Peyer's patch (tissue), 4 donors: ENCODE measurements around the gene PHF23.

Source experiments
- CTCF ChIP-seq, 6 experiments: fragments of 450-650 bp in 4 of 6; fragments of 200-600 bp in 2 of 6; sonication (generic) in 1 of 6; IDR thresholded peaks; one replicate each; pipeline ENCODE4 v1.5.1; 2017 to 2019; ENCODE audit warnings: antibody characterized with exemption in 6 of 6, mild to moderate bottlenecking in 3 of 6, moderate library complexity in 1 of 6
- POLR2A ChIP-seq, 2 donors: fragments of 450-650 bp; IDR thresholded peaks; one replicate each; pipeline ENCODE4 v1.5.1; 2017; ENCODE audit warnings: antibody characterized with exemption in 2 of 2, mild to moderate bottlenecking in 2 of 2, moderate library complexity in 2 of 2

- TF ChIP-seq CTCF (IDR thresholded peaks at IDR 0.05) (no peak), POLR2A (IDR thresholded peaks at IDR 0.05) (no peak)
Observed at GRCh38 chr17:7205561-7205960, 33.7 kb downstream of the PHF23 start.
